ENCODE data around the gene EP400.

Gene EP400

GRCh38 chr12:132004946-132005345 lies 55.2 kb downstream of the EP400 start:
- FAIRE-seq (no peak), DNase-seq (ENCODE audit: insufficient read length) (no peak)
- no peak for TF ChIP-seq TAF1 (IDR thresholded peaks at IDR 0.05; ENCODE audit: borderline replicate concordance, low read depth, low read length)
- TF ChIP-seq POLR2AphosphoS5 (IDR thresholded peaks at IDR 0.05; ENCODE audit: low read depth, low read length), result no peak
- TF ChIP-seq POLR2A (IDR thresholded peaks at IDR 0.05; ENCODE audit: low read depth, low read length), result no peak

- TF ChIP-seq TAF1 (IDR thresholded peaks at IDR 0.05; ENCODE audit: borderline replicate concordance, low read depth, low read length), result no peak
- DNase-seq (ENCODE audit: insufficient read length), result no peak
- FAIRE-seq, result no peak
These were observed 56.4 kb downstream of the EP400 start for GRCh38 chr12:132006056-132006680.

DNA sequence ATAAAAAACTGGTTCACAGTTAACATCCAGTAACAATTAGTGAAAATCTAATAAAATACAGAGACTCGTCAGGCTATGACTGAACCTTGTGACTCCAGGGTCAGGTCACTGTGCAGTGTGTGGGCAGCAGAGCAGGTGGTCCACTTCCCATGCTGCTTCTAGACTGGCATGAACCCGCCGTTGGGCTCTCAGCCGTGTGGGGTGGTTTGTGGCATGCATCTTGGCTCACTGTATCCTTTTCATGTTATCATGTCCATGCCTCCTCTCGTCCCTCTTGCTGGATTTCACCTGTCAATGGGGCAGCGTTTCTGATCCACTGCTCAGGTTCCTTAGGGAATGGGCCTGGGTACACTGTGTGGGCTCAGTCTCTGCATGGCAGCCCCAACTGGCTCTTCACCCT lies 57.3 kb downstream of the EP400 start:
- TF ChIP-seq POLR2AphosphoS5 (IDR thresholded peaks at IDR 0.05; ENCODE audit: low read depth, low read length) (no peak), POLR2A (IDR thresholded peaks at IDR 0.05; ENCODE audit: low read depth, low read length) (no peak), TAF1 (IDR thresholded peaks at IDR 0.05; ENCODE audit: borderline replicate concordance, low read depth, low read length) (no peak)
- DNase-seq (ENCODE audit: insufficient read length), result no peak
- FAIRE-seq, result no peak

GRCh38 chr12:132009336-132009859 lies 59.7 kb downstream of the EP400 start:
- DNase-seq (ENCODE audit: insufficient read length) (no peak), FAIRE-seq (no peak)
- TF ChIP-seq POLR2A (IDR thresholded peaks at IDR 0.05; ENCODE audit: low read depth, low read length) (no peak), TAF1 (IDR thresholded peaks at IDR 0.05; ENCODE audit: borderline replicate concordance, low read depth, low read length) (no peak), POLR2AphosphoS5 (IDR thresholded peaks at IDR 0.05; ENCODE audit: low read depth, low read length) (no peak)

DNA sequence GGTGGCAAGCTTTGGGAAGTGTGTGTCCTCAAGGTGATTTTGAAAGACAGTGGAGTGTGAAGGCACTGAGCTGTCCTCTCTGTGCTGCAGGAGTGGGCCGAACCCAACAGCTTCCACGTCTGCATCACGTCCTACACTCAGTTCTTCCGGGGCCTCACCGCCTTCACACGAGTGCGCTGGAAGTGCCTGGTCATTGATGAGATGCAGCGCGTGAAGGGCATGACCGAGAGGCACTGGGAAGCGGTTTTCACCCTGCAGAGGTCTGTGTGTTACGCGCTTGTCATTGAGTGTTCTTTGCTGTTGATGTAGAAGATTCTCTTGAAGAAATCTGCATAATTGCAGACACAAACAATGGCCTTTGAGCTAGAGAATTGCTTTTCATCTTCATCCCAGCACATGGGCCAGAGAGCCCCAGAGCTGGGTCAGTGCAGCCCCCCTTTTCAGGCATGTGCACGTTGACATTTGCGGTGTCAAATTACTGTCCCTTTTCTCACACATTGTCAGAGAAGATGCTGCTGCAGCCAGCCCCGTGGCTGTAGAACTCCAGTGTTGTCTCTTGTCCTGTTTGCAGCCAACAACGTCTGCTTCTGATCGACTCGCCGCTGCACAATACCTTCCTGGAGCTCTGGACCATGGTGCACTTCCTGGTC lies 63.3 kb downstream of the EP400 start:
- no peak for TF ChIP-seq POLR2AphosphoS5 (IDR thresholded peaks at IDR 0.05; ENCODE audit: low read depth, low read length)
- TF ChIP-seq POLR2A (IDR thresholded peaks at IDR 0.05; ENCODE audit: low read depth, low read length), result no peak
- no peak for TF ChIP-seq TAF1 (IDR thresholded peaks at IDR 0.05; ENCODE audit: borderline replicate concordance, low read depth, low read length)
- no peak for FAIRE-seq
- no peak for DNase-seq (ENCODE audit: insufficient read length)

DNA sequence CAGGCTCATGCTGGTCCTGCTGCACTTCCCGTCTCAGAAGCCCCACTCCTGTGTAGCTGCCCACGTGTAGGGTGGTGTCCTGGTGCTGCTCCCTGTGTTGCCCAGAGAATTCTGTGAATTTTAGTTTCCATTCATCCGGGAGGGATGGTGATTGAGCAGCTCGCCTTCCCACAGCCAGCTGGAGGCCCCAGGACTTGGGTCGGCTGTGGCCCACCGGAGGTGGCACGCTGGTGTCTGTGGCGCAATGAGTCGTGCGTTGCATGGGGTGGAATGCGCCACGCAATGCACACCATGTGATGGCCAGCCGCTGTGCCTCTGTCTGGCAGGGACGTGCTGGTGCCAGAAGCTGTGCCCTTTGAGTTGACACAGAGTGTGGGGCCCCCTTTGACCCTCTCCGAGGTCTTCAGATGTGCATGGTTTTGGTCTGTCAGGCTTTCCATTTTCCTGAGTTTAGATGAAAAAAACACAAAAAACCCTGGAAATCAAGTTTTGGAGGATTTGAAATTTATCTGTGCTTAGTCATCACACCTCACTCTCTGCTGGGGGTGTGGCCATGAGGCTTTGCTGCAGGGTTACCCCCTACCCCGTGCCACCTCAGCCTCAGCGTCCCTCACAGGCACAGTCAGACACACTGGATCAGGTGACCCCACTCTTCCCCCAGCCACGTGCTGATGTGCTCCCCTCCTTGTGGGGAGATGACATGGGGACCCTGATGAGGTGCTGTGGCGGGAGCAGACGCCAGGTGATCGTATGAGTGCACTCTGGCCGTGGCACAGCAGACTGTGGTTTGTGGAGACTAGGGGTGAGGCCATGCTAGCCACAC lies 64.6 kb downstream of the EP400 start:
- FAIRE-seq, result no peak
- TF ChIP-seq POLR2A (IDR thresholded peaks at IDR 0.05; ENCODE audit: low read depth, low read length), result no peak
- TF ChIP-seq TAF1 (IDR thresholded peaks at IDR 0.05; ENCODE audit: borderline replicate concordance, low read depth, low read length), result no peak
- no peak for TF ChIP-seq POLR2AphosphoS5 (IDR thresholded peaks at IDR 0.05; ENCODE audit: low read depth, low read length)
- no peak for DNase-seq (ENCODE audit: insufficient read length)

GRCh38 chr12:132014915-132015280 lies 65.2 kb downstream of the EP400 start:
- no peak for TF ChIP-seq POLR2AphosphoS5 (IDR thresholded peaks at IDR 0.05; ENCODE audit: low read depth, low read length)
- TF ChIP-seq TAF1 (IDR thresholded peaks at IDR 0.05; ENCODE audit: borderline replicate concordance, low read depth, low read length), result no peak
- TF ChIP-seq POLR2A (IDR thresholded peaks at IDR 0.05; ENCODE audit: low read depth, low read length), result no peak
- DNase-seq (ENCODE audit: insufficient read length) (no peak), FAIRE-seq (no peak)

DNA sequence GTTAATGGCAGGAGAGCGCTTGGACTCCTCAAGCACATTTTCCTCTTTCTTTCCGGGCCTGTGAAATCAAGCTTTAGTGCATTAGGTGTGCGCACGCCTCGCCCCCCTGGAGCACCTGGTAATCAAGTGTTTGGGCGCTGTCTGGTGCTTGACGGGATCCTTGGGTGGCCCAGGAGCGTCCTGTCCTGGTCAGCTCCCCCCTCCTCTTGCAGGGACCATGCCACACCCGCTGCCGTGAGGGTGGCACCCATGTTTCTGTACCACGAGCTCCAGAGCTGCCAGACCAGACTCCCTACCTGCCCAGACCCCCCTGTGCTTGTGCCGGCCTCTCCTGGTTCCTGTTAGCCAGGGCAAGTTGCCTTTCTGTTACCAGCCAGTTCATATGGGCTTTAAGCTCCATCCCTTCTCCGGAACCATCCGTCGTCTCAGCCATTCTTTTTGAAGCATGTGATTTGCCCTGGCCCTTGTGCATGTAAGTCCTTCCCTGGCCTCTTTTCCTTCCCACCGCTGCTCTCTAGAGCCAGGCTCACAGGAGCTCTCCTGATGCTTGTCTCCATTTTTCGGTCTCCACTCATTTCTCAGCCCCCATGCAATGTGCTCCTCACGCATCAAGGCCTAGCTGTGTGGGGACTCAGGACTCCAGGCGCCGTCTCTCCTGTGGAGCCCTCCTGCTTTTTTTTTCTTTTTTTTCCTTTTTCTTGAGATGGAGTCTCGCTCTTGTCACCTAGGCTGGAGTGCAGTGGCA lies 66.1 kb downstream of the EP400 start:
- no peak for TF ChIP-seq TAF1 (IDR thresholded peaks at IDR 0.05; ENCODE audit: borderline replicate concordance, low read depth, low read length)
- no peak for TF ChIP-seq POLR2A (IDR thresholded peaks at IDR 0.05; ENCODE audit: low read depth, low read length)
- no peak for TF ChIP-seq POLR2AphosphoS5 (IDR thresholded peaks at IDR 0.05; ENCODE audit: low read depth, low read length)
- FAIRE-seq, result no peak
- DNase-seq (ENCODE audit: insufficient read length), result no peak

- TF ChIP-seq POLR2AphosphoS5 (IDR thresholded peaks at IDR 0.05; ENCODE audit: low read depth, low read length), result no peak
- no peak for TF ChIP-seq TAF1 (IDR thresholded peaks at IDR 0.05; ENCODE audit: borderline replicate concordance, low read depth, low read length)
- TF ChIP-seq POLR2A (IDR thresholded peaks at IDR 0.05; ENCODE audit: low read depth, low read length), result no peak
- no peak for DNase-seq (ENCODE audit: insufficient read length)
- FAIRE-seq, result no peak
These were observed 68.6 kb downstream of the EP400 start for GRCh38 chr12:132018193-132018916.

- no peak for DNase-seq (ENCODE audit: insufficient read length)
- TF ChIP-seq POLR2A (IDR thresholded peaks at IDR 0.05; ENCODE audit: low read depth, low read length), result no peak
- no peak for FAIRE-seq
These were observed 70.1 kb downstream of the EP400 start for GRCh38 chr12:132019891-132020290.

- FAIRE-seq, result no peak
- TF ChIP-seq POLR2AphosphoS5 (IDR thresholded peaks at IDR 0.05; ENCODE audit: low read depth, low read length) (no peak), TAF1 (IDR thresholded peaks at IDR 0.05; ENCODE audit: borderline replicate concordance, low read depth, low read length) (no peak), POLR2A (IDR thresholded peaks at IDR 0.05; ENCODE audit: low read depth, low read length) (no peak)
- DNase-seq (ENCODE audit: insufficient read length), result no peak
These were observed 70.5 kb downstream of the EP400 start for GRCh38 chr12:132020292-132020691.
